HepG2 (cell line): ENCODE data around the gene RNF123. TPM values are rescaled to one million over a fixed set of nuclear protein-coding genes. Genes with fewer than 3 reads are reported as not detected.

Experiments
- ARID2 ChIP-seq: sonication (generic); formaldehyde crosslinking; IDR thresholded peaks from 2 replicates; pipeline ENCODE4 v1.8.1; 2022; ENCODE audit warnings: mild to moderate bottlenecking, missing genetic modification reagents, borderline replicate concordance
- EEA1 ChIP-seq: sonication (generic); formaldehyde crosslinking; IDR thresholded peaks from 2 replicates; pipeline ENCODE4 v1.5.1; 2020; ENCODE audit warnings: mild to moderate bottlenecking, missing genetic modification reagents, borderline replicate concordance
- FOXA1 ChIP-seq, 2 experiments: fragments of 450-650 bp in 1 of 2; sonication (generic) in 1 of 2; formaldehyde crosslinking in 1 of 2; IDR thresholded peaks; 2 replicates each; pipeline versions ENCODE4 v1.4.0 to v1.6.1; 2016 to 2020; ENCODE audit warnings: missing genetic modification reagents in 1 of 2
- FOXO1 ChIP-seq: sonication (generic); formaldehyde crosslinking; IDR thresholded peaks from 2 replicates; pipeline ENCODE4 v1.4.0; 2020; ENCODE audit warnings: missing genetic modification reagents
- HNRNPUL1 ChIP-seq: fragments of 200-400 bp; formaldehyde crosslinking; IDR thresholded peaks from 2 replicates; pipeline ENCODE4 v1.6.1; 2017; ENCODE audit warnings: low read depth, mild to moderate bottlenecking, low read length, moderate library complexity
- KLF16 ChIP-seq, 2 experiments: sonication (generic) in 1 of 2; formaldehyde crosslinking in 1 of 2; IDR thresholded peaks; 2 replicates each; pipeline versions ENCODE4 v1.6.1 to v1.8.0; 2016 to 2023; ENCODE audit warnings: missing genetic modification reagents in 2 of 2, missing compliant biosample characterization in 1 of 2
- KLF9 ChIP-seq: IDR thresholded peaks from 2 replicates; pipeline ENCODE4 v1.6.1; 2016; ENCODE audit warnings: low read depth
- KMT2A ChIP-seq: sonication (generic); formaldehyde crosslinking; IDR thresholded peaks from 2 replicates; pipeline ENCODE4 v1.4.0; 2020; ENCODE audit warnings: missing genetic modification reagents
- MAFF ChIP-seq: IDR thresholded peaks from 2 replicates; pipeline ENCODE4 v1.6.1; 2011; ENCODE audit warnings: low read depth, low read length, improper control_type of control experiment
- MEIS2 ChIP-seq: sonication (generic); formaldehyde crosslinking; IDR thresholded peaks from 2 replicates; pipeline ENCODE4 v1.9.0; 2021; ENCODE audit warnings: mild to moderate bottlenecking, missing genetic modification reagents
- MXD1 ChIP-seq: sonication (generic); formaldehyde crosslinking; IDR thresholded peaks from 2 replicates; pipeline ENCODE4 v1.4.0; 2020; ENCODE audit warnings: mild to moderate bottlenecking, missing genetic modification reagents
- NR1H2 ChIP-seq: sonication (generic); formaldehyde crosslinking; IDR thresholded peaks from 2 replicates; pipeline ENCODE4 v1.8.1; 2022; ENCODE audit warnings: low read depth, missing genetic modification reagents, borderline replicate concordance
- PLRG1 ChIP-seq: fragments of 450-650 bp; conservative IDR thresholded peaks from 2 replicates; pipeline ENCODE4 v1.6.1; 2016
- RARG ChIP-seq: sonication (generic); formaldehyde crosslinking; IDR thresholded peaks from 2 replicates; pipeline ENCODE4 v1.4.0; 2020; ENCODE audit warnings: low read depth, mild to moderate bottlenecking, missing genetic modification reagents
- RFX1 ChIP-seq: fragments of 450-650 bp; IDR thresholded peaks from 2 replicates; pipeline ENCODE4 v1.6.1; 2017
- SAFB2 ChIP-seq: sonication (generic); formaldehyde crosslinking; IDR thresholded peaks from 2 replicates; pipeline ENCODE4 v1.5.1; 2020; ENCODE audit warnings: missing genetic modification reagents, low read depth, mild to moderate bottlenecking, borderline replicate concordance
- SIN3B ChIP-seq: fragments of 150-350 bp; IDR thresholded peaks from 2 replicates; pipeline ENCODE4 v1.6.1; 2014; ENCODE audit warnings: low read length
- SKI ChIP-seq: fragments of 450-650 bp; IDR thresholded peaks from one replicate; pipeline ENCODE4 v1.6.1; 2018; ENCODE audit warnings: mild to moderate bottlenecking; ENCODE audit not compliant: partially characterized antibody
- SP1 ChIP-seq, 2 experiments: fragments of 450-650 bp in 1 of 2; sonication (generic) in 1 of 2; formaldehyde crosslinking in 1 of 2; IDR thresholded peaks; 2 replicates each; pipeline versions ENCODE4 v1.4.0 to v1.6.1; 2016 to 2020; ENCODE audit warnings: missing genetic modification reagents in 1 of 2
- TEAD3 ChIP-seq: optimal IDR thresholded peaks from 2 replicates; pipeline ENCODE3; 2016; ENCODE audit warnings: borderline replicate concordance
- ZBTB39 ChIP-seq: sonication (generic); formaldehyde crosslinking; IDR thresholded peaks from 2 replicates; pipeline ENCODE4 v1.5.0; 2020; ENCODE audit warnings: missing genetic modification reagents
- ZNF10 ChIP-seq: sonication (generic); formaldehyde crosslinking; IDR thresholded peaks from 2 replicates; pipeline ENCODE4 v1.4.0; 2020; ENCODE audit warnings: mild to moderate bottlenecking, low read depth, missing genetic modification reagents, borderline replicate concordance
- ZNF12 ChIP-seq: sonication (generic); formaldehyde crosslinking; IDR thresholded peaks from 2 replicates; pipeline ENCODE4 v1.5.0; 2020; ENCODE audit warnings: missing genetic modification reagents
- ZNF264 ChIP-seq: sonication (generic); formaldehyde crosslinking; IDR thresholded peaks from 2 replicates; pipeline ENCODE4 v1.4.0; 2020; ENCODE audit warnings: missing genetic modification reagents
- ZNF274 ChIP-seq: sonication (generic); formaldehyde crosslinking; IDR thresholded peaks from 2 replicates; pipeline ENCODE4 v1.5.1; 2020; ENCODE audit warnings: mild to moderate bottlenecking, missing genetic modification reagents
- ZNF333 ChIP-seq: sonication (generic); formaldehyde crosslinking; IDR thresholded peaks from 2 replicates; pipeline ENCODE4 v1.4.0; 2020; ENCODE audit warnings: mild to moderate bottlenecking, missing genetic modification reagents, borderline replicate concordance
- ZNF7 ChIP-seq: IDR thresholded peaks from 2 replicates; pipeline ENCODE4 v1.6.1; 2016; ENCODE audit warnings: missing biosample characterization, missing genetic modification reagents
- ZNF850 ChIP-seq: sonication (generic); formaldehyde crosslinking; conservative IDR thresholded peaks from 2 replicates; pipeline ENCODE4 v1.9.0; 2021; ENCODE audit warnings: mild to moderate bottlenecking, missing genetic modification reagents
- ZSCAN9 ChIP-seq: IDR thresholded peaks from 2 replicates; pipeline ENCODE4 v1.6.1; 2016; ENCODE audit warnings: borderline replicate concordance
- polyA plus RNA-seq, 8 experiments: library from polyadenylated mRNA; depleted of rRNA in 3 of 8; stranded (reverse) in 7 of 8; unstranded in 1 of 8; fragments of >200 nt; fragmentation: Illumina TruSeq in 4 of 8; extraction: Trizol in 4 of 8; gene quantifications; 2 replicates each; pipeline versions ENCODE4 v1.2.1 to v1.2.3, GENCODE V29; 2011 to 2016; ENCODE audit warnings: low read depth in 4 of 8, missing spikeins in 1 of 8, mixed read lengths in 1 of 8; ENCODE audit not compliant: insufficient read depth in 1 of 8
- total RNA-seq, 5 experiments: library from RNA; depleted of rRNA; stranded (reverse); fragments of >200 nt; fragmentation: Illumina TruSeq; extraction: Trizol; gene quantifications; 2 replicates each; pipeline ENCODE4 v1.2.3, GENCODE V29; 2016; ENCODE audit warnings: low read depth in 1 of 5

RNF123 gene
- total and polyA plus RNA-seq, 2 of the 13 experiments (the other 11 are each of a cell fraction or from before 2014, with no cell fraction given), result 29.9 to 82.2 TPM

GRCh38 chr3:49671291-49672288, 17.8 kb upstream of the RNF123 start (continued):
- TF ChIP-seq MAFF (no peak), PLRG1 (no peak), KLF9 (no peak), ZNF10 (CRISPR knock-in tag) (no peak), SP1 (IDR thresholded peaks at IDR 0.05) (no peak), SP1 (CRISPR knock-in tag; IDR thresholded peaks at IDR 0.05) (no peak), SIN3B (no peak), ZNF12 (CRISPR knock-in tag) (no peak), FOXA1 (IDR thresholded peaks at IDR 0.05) (no peak), FOXA1 (CRISPR knock-in tag; IDR thresholded peaks at IDR 0.05) (peak; percentile 43; the same call in 1 of the 2 replicates), ZNF7 (CRISPR knock-in tag) (no peak), HNRNPUL1 (no peak), SAFB2 (CRISPR knock-in tag) (peak; percentile 81; the same call in 1 of the 2 replicates), MXD1 (CRISPR knock-in tag) (no peak), SKI (no peak), ZBTB39 (CRISPR knock-in tag) (no peak), RARG (CRISPR knock-in tag) (peak; percentile 50; the same call in 1 of the 2 replicates), ARID2 (CRISPR knock-in tag) (no peak), RFX1 (no peak), ZNF333 (CRISPR knock-in tag) (no peak), FOXO1 (CRISPR knock-in tag) (peak; percentile 81), ZNF850 (CRISPR knock-in tag) (no peak), MEIS2 (CRISPR knock-in tag) (no peak), EEA1 (CRISPR knock-in tag) (no peak), TEAD3 (peak; percentile 45), NR1H2 (CRISPR knock-in tag) (no peak), ZSCAN9 (peak; percentile 61), ZNF264 (no peak; the same call in 1 of the 2 replicates), ZNF274 (CRISPR knock-in tag) (peak; percentile 55; the same call in 1 of the 2 replicates), KMT2A (no peak), KLF16 (CRISPR knock-in tag; IDR thresholded peaks at IDR 0.05) (no peak; a peak in 1 of 4 replicates)
